ENCODE results near the gene SORL1-AS1.

SORL1-AS1 gene

DNA sequence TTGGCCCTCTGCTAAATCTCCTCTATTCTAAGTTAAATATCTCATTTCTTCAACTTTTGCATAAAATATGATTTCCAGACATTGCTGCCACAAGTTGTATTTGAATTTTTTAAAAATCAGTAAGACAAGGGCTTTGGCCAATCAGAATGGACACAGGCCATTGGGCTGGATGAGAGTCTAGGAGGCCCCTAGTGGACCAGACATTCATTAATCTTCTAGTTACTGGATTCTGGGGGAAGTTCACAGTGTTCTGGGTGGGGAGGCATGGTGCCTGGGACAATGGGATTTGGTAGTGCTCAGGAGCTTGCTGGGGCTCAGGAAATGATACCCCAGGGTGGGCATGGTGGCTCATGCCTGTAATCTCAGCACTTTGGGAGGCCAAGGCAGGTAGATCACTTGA lies 13.0 kb downstream of the SORL1-AS1 start:
- H2BK120ac ChIP-seq (ENCODE audit: low read depth, low read length): no peak overlapping the region
- no peak overlapping the region for H3K4me3 ChIP-seq (ENCODE audit: insufficient read depth, low read depth, low read length)
- H3K27me3 ChIP-seq (ENCODE audit: control insufficient read depth, insufficient read depth, low read length): peaks cover 27% of the 10 kb centered on the region
- no TSS peak for BruUV-seq (replicated peaks)
- no peak overlapping the region for H2AK5ac ChIP-seq (ENCODE audit: low read depth, low read length)
- H2BK20ac ChIP-seq (ENCODE audit: low read depth, low read length): no peak overlapping the region
- in situ Hi-C loops (cut with MboI; ENCODE audit: low sequenced_read_pairs): no loop called here
- no peak overlapping the region for H2BK15ac ChIP-seq (ENCODE audit: low read depth, low read length)
- no peak overlapping the region for H3K23ac ChIP-seq (ENCODE audit: low read depth, low read length)
- no peaks in the 10 kb centered on the region for H3K9me1 ChIP-seq (ENCODE audit: insufficient read depth, low read length)
- H3K9ac ChIP-seq (ENCODE audit: low read depth, low read length): no peak overlapping the region
- H2AFZ ChIP-seq (replicated peaks; ENCODE audit: low read length, poor library complexity): no peak overlapping the region
- H4K8ac ChIP-seq (ENCODE audit: low read depth in 2 of 2, low read length in 2 of 2): no peak overlapping the region
- no peaks in the 10 kb centered on the region for H3K36me3 ChIP-seq (ENCODE audit: control insufficient read depth, insufficient read depth, low read length)
- H3K27ac ChIP-seq (ENCODE audit: insufficient read depth, low read length): no peak overlapping the region
- ChIA-PET CTCF (no interaction called here), POLR2A (ENCODE audit: unreplicated experiment) (interaction anchor here (0.6 kb wide), 1 partner anchor 108 kb away, joined by 3 read pairs; no protein-coding TSS in a partner anchor)
- H4K20me1 ChIP-seq (ENCODE audit: insufficient read depth, low read length): no peaks in the 10 kb centered on the region
- no peak overlapping the region for H4K5ac ChIP-seq (ENCODE audit: low read depth, low read length)
- TF ChIP-seq RFX5 (IDR thresholded peaks at IDR 0.05; ENCODE audit: low read depth, low read length) (no peak), BHLHE40 (IDR thresholded peaks at IDR 0.05; ENCODE audit: low read depth, low read length) (no peak), CHD1 (IDR thresholded peaks at IDR 0.05; ENCODE audit: low read depth, low read length) (no peak), NFE2L2 (IDR thresholded peaks at IDR 0.05; ENCODE audit: low read depth, low read length) (no peak), RCOR1 (IDR thresholded peaks at IDR 0.05; ENCODE audit: insufficient replicate concordance, low read length) (no peak)
- no peak overlapping the region for H4K91ac ChIP-seq (ENCODE audit: insufficient read depth, low read depth, low read length)
- intact Hi-C loops (cut with micrococcal nuclease): no loop called here
- no peaks in the 10 kb centered on the region for H3K79me1 ChIP-seq (ENCODE audit: low read depth in 1 of 2, low read length in 2 of 2)
- ATAC-seq (ENCODE audit: low read depth) (no peak), DNase-seq (no peak)
- H3K9me3 ChIP-seq (ENCODE audit: control insufficient read depth, insufficient read depth, low read length): no peaks in the 10 kb centered on the region
- no peak overlapping the region for H3K56ac ChIP-seq (ENCODE audit: extremely low read depth, insufficient read depth, low read length)
- no peak overlapping the region for H3K18ac ChIP-seq (ENCODE audit: low read depth, low read length)
- no peaks in the 10 kb centered on the region for H3K4me1 ChIP-seq (ENCODE audit: control insufficient read depth, insufficient read depth, low read length)
- dilution Hi-C loops (cut with HindIII; ENCODE audit: low sequenced_read_pairs, unreplicated experiment): no loop called here
- H3K4ac ChIP-seq (ENCODE audit: low read depth, low read length): no peak overlapping the region
- H2BK5ac ChIP-seq (ENCODE audit: low read depth, low read length, poor library complexity, severe bottlenecking): no peak overlapping the region
- no peak overlapping the region for H3K4me2 ChIP-seq (ENCODE audit: low read depth, low read length)
- H2AK9ac ChIP-seq (replicated peaks; ENCODE audit: low read depth, low read length, poor library complexity): no peak overlapping the region
- H3K14ac ChIP-seq (replicated peaks; ENCODE audit: low read depth, low read length): no peak overlapping the region

All from IMR-90 (cell line).